PFSK-1 (cell line): ENCODE data around the gene PRLH.

Experiments used
- FOXP2 ChIP-seq: optimal IDR thresholded peaks from 2 replicates; pipeline ENCODE3; 2011; ENCODE audit warnings: borderline replicate concordance, control low read depth, inconsistent platforms; ENCODE audit not compliant: insufficient read depth; ENCODE audit errors: extremely low read length, extremely low read depth
- POLR2AphosphoS5 ChIP-seq: IDR thresholded peaks from 2 replicates; pipeline ENCODE4 v1.6.1; 2012; ENCODE audit warnings: low read depth, mild to moderate bottlenecking, control low read depth, low read length, moderate library complexity
- REST ChIP-seq, 2 experiments: IDR thresholded peaks; 2 replicates each; pipeline versions ENCODE4 v1.6.1 to v1.8.0; 2011 to 2012; ENCODE audit warnings: low read depth in 2 of 2, low read length in 2 of 2, control low read depth in 1 of 2, inconsistent platforms in 1 of 2, mild to moderate bottlenecking in 1 of 2, moderate library complexity in 1 of 2; ENCODE audit not compliant: insufficient read depth in 1 of 2

GRCh38 chr2:237568121-237568660 is 1.8 kb downstream of the PRLH start:
- TF ChIP-seq REST (IDR thresholded peaks at IDR 0.05; ENCODE audit: insufficient read depth in 1 of 2, low read depth in 2 of 2, low read length in 2 of 2): no peak
- TF ChIP-seq POLR2AphosphoS5: no peak
- TF ChIP-seq FOXP2: no peak
